Fibroblast of lung (primary cell): ENCODE data around the gene HDAC4. TPM values are rescaled to one million over a fixed set of nuclear protein-coding genes. Genes with fewer than 3 reads are reported as not detected.
A peak's percentile ranks its signal among the peaks of the same experiment; 100 is the strongest.

Source experiments
- DNase-seq, 2 donors: peaks; one replicate each; pipeline versions ENCODE4 v3.0.0 to v3.0.0-alpha.2; 2010; ENCODE audit warnings: low read depth in 2 of 2
- H2AFZ ChIP-seq: 2 replicates; pipeline ENCODE4 v1.5.1; 2012; ENCODE audit warnings: low read length, control low read depth, inconsistent platforms
- H3K27ac ChIP-seq: 2 replicates; pipeline ENCODE4 v1.5.1; 2011; ENCODE audit warnings: low read length, control low read depth; ENCODE audit not compliant: insufficient read depth
- H3K27me3 ChIP-seq: 2 replicates; pipeline ENCODE4 v1.5.1; 2011; ENCODE audit warnings: mild to moderate bottlenecking, low read length; ENCODE audit not compliant: control insufficient read depth, insufficient read depth
- H3K36me3 ChIP-seq: 2 replicates; pipeline ENCODE4 v1.5.1; 2011; ENCODE audit warnings: low read length; ENCODE audit not compliant: control insufficient read depth, insufficient read depth
- H3K4me1 ChIP-seq: 2 replicates; pipeline ENCODE4 v1.5.1; 2011; ENCODE audit warnings: low read length; ENCODE audit not compliant: control insufficient read depth, insufficient read depth; ENCODE audit errors: extremely low read depth
- H3K4me2 ChIP-seq: 2 replicates; pipeline ENCODE4 v1.5.1; 2011; ENCODE audit warnings: low read length, control low read depth; ENCODE audit not compliant: insufficient read depth; ENCODE audit errors: extremely low read depth
- H3K4me3 ChIP-seq, 4 experiments: fragments of 200-600 bp in 1 of 4; sonication (generic) in 1 of 4; replicated peaks in 1 of 4; 2 replicates each; pipeline ENCODE4 v1.5.1; 2011 to 2016; ENCODE audit warnings: low read length in 4 of 4, low read depth in 3 of 4, mild to moderate bottlenecking in 3 of 4, control low read depth in 2 of 4, inconsistent platforms in 1 of 4, mixed read lengths in 1 of 4; ENCODE audit not compliant: insufficient read depth in 1 of 4; ENCODE audit errors: control extremely low read depth in 1 of 4
- H3K79me2 ChIP-seq: 2 replicates; pipeline ENCODE4 v1.5.1; 2012; ENCODE audit warnings: mild to moderate bottlenecking, low read length, inconsistent platforms; ENCODE audit not compliant: control insufficient read depth, insufficient read depth
- H3K9ac ChIP-seq: 2 replicates; pipeline ENCODE4 v1.5.1; 2011; ENCODE audit warnings: mild to moderate bottlenecking, low read length, control low read depth; ENCODE audit not compliant: insufficient read depth
- H3K9me3 ChIP-seq: 2 replicates; pipeline ENCODE4 v1.5.1; 2012; ENCODE audit warnings: low read depth, low read length; ENCODE audit not compliant: control insufficient read depth, insufficient read depth
- H4K20me1 ChIP-seq: 2 replicates; pipeline ENCODE4 v1.5.1; 2011; ENCODE audit warnings: low read length; ENCODE audit not compliant: control insufficient read depth, insufficient read depth; ENCODE audit errors: extremely low read depth
- CTCF ChIP-seq, 2 donors: IDR thresholded peaks in 1 of 2; conservative IDR thresholded peaks in 1 of 2; 1 replicate in 1 of 2; 2 replicates in 1 of 2; pipeline ENCODE4 v1.5.1; 2011 to 2012; ENCODE audit warnings: low read length in 2 of 2, control low read depth in 1 of 2, inconsistent platforms in 1 of 2, low read depth in 1 of 2, mild to moderate bottlenecking in 1 of 2
- EZH2 ChIP-seq: IDR thresholded peaks from 2 replicates; pipeline ENCODE4 v1.5.1; 2012; ENCODE audit warnings: low read length, control low read depth, mild to moderate bottlenecking; ENCODE audit errors: missing control alignments
- polyA plus RNA-seq, 2 donors: library from polyadenylated mRNA; depleted of rRNA in 1 of 2; stranded (reverse) in 1 of 2; unstranded in 1 of 2; fragments of >200 nt; gene quantifications; 2 replicates each; pipeline ENCODE4 v1.2.1, GENCODE V29; 2011 to 2012; ENCODE audit warnings: missing spikeins in 1 of 2
- total RNA-seq: library from RNA; depleted of rRNA; stranded (reverse); fragments of >200 nt; gene quantifications from 2 replicates; pipeline ENCODE4 v1.2.1, GENCODE V29; 2014

The HDAC4 gene
- total and polyA plus RNA-seq, 2 donors (not counting 1 experiment from before 2014, with no cell fraction given) = 7.4 to 19.8 TPM

DNA sequence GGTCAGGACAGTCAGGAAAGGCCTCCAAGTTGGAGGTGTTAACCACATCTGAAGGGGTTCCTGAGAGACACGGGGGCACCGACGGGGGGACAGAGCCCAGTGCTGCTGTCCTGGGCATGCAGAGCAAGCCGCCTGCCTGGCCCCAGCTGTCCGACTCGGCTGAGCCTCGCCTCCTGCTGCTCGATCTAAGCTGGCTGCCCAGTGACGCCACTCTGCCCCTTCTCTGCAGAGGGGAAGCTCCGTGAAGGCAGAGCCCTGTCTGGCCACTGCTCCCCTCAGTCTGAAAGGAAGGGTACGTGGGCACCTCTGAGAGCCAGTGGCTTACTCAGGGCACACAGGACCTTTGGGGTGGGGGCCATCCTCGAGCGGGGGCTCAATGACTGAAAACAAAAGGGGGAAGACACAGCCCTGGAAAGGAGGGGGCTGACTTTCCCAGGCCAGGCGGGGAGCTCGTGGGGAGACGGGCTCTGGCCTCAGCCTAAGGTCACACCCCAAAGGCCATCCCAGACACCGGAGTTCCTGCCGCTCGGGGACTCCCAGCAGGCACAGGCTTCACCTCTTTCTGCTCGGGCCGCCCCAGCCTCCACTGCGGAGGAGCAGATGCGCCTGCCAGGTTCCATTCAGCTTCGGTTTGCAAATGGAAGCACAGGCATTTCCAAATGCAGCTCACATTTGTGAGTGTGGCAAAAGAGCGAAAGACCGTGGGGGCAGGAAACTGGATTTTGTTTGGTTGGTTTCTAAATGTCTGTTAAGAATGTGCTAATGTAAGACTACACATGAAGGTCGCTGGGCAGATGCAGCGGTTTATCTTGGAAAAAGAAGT is 136.9 kb downstream of the HDAC4 start:
- Histone ChIP-seq H3K79me2 (peaks cover 11% of the 10 kb centered on the region), H3K36me3 (no peaks in the 10 kb centered on the region), H3K4me1 (peaks cover 29% of the 10 kb centered on the region), H3K9ac (peak overlapping the region; percentile 34), H2AFZ (no peak overlapping the region), H3K27me3 (no peaks in the 10 kb centered on the region), H4K20me1 (no peaks in the 10 kb centered on the region), H3K27ac (peak overlapping the region; percentile 77), H3K4me2 (peak overlapping the region; percentile 66), H3K9me3 (no peaks in the 10 kb centered on the region), H3K4me3 (no peak overlapping the region)
- no peak for TF ChIP-seq CTCF (conservative IDR thresholded peaks at IDR 0.05 in 1 of 2, IDR thresholded peaks at IDR 0.05 in 1 of 2; ENCODE audit: low read depth in 1 of 2, low read length in 2 of 2)
- TF ChIP-seq EZH2 = no peak
- peak in 1 of 2 donors; percentile 39 for DNase-seq

GRCh38 chr2:239263231-239263630 is 137.6 kb downstream of the HDAC4 start:
- H3K27ac ChIP-seq = peak overlapping the region; percentile 77
- H3K4me1 ChIP-seq = peaks cover 29% of the 10 kb centered on the region
- no peaks in the 10 kb centered on the region for H3K9me3 ChIP-seq
- DNase-seq = no peak
- no peak overlapping the region for H3K4me3 ChIP-seq
- no peak overlapping the region for H2AFZ ChIP-seq
- peaks cover 11% of the 10 kb centered on the region for H3K79me2 ChIP-seq
- H3K27me3 ChIP-seq = no peaks in the 10 kb centered on the region
- H3K4me2 ChIP-seq = peak overlapping the region; percentile 29
- no peak for TF ChIP-seq EZH2
- no peak for TF ChIP-seq CTCF (conservative IDR thresholded peaks at IDR 0.05 in 1 of 2, IDR thresholded peaks at IDR 0.05 in 1 of 2; ENCODE audit: low read depth in 1 of 2, low read length in 2 of 2)
- H4K20me1 ChIP-seq = no peaks in the 10 kb centered on the region
- H3K9ac ChIP-seq = peak overlapping the region; percentile 27
- no peaks in the 10 kb centered on the region for H3K36me3 ChIP-seq

GRCh38 chr2:239262484-239263230 is 138.2 kb downstream of the HDAC4 start:
- Histone ChIP-seq H3K4me1 (peaks cover 28% of the 10 kb centered on the region), H3K27me3 (no peaks in the 10 kb centered on the region), H3K4me2 (no peak overlapping the region), H3K4me3 (no peak overlapping the region), H3K27ac (no peak overlapping the region), H3K79me2 (peaks cover 11% of the 10 kb centered on the region), H4K20me1 (no peaks in the 10 kb centered on the region), H3K9me3 (no peaks in the 10 kb centered on the region), H3K36me3 (no peaks in the 10 kb centered on the region), H3K9ac (no peak overlapping the region), H2AFZ (no peak overlapping the region)
- TF ChIP-seq EZH2 (no peak), CTCF (conservative IDR thresholded peaks at IDR 0.05 in 1 of 2, IDR thresholded peaks at IDR 0.05 in 1 of 2; ENCODE audit: low read depth in 1 of 2, low read length in 2 of 2) (no peak)
- no peak for DNase-seq
